ENCODE measurements around the gene SLC48A1.

The SLC48A1 gene

DNA sequence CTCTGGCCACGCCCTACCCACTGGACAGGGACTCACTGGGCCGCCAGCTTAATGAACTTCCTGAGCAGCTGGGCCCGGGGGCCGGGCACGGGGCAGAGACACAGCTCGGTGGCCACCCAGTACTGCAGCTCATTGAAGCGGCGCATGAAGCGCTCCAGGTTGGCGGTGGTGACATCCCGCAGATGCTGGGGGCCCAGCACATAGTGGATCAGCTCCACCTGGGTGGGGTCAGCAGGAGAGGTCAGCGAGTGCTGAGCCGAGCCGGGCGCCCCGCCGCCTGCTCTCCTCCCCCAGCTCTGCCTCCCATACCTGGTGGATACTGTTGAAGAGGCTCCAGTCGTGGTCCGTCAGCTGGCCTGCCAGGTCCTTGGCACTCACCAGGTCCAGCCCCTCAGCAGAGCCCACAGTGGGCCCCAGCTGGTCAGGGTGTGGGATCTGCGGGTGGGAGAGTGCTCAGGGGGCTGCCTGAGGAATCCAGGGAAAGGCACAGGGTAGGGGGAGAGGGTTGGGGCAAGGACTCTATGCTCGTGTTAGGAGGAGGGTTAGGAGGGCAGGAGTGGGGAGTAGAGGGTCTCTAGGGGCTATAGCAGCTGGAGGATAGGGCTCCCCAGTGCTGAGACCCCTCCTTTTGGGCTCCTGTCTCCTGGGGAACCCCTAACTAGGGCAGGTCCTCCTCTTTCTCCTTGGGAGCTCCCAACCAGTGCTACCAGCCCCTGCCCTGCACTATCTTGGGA, 32.3 kb upstream of the SLC48A1 start:
- Histone ChIP-seq H3K9me3 (no peaks in the 10 kb centered on the region), H3K36me3 (peaks cover 0 to 13% (median 0%) of the 10 kb centered on the region in 3 donors), H3K4me1 (peaks cover 12 to 43% (median 36%) of the 10 kb centered on the region in 4 donors), H3K27me3 (no peaks in the 10 kb centered on the region), H3K27ac (peak overlapping the region in 1 of 2 donors; percentile 11), H3K4me3 (no peak overlapping the region)
- no peak for DNase-seq
- intact Hi-C loops (cut with DNase I; ENCODE audit: low total_unique reads): loop anchor here (5.0 kb wide), 1 partner anchor 37 kb away; no protein-coding TSS in a partner anchor
- TF ChIP-seq, protein P1, sequence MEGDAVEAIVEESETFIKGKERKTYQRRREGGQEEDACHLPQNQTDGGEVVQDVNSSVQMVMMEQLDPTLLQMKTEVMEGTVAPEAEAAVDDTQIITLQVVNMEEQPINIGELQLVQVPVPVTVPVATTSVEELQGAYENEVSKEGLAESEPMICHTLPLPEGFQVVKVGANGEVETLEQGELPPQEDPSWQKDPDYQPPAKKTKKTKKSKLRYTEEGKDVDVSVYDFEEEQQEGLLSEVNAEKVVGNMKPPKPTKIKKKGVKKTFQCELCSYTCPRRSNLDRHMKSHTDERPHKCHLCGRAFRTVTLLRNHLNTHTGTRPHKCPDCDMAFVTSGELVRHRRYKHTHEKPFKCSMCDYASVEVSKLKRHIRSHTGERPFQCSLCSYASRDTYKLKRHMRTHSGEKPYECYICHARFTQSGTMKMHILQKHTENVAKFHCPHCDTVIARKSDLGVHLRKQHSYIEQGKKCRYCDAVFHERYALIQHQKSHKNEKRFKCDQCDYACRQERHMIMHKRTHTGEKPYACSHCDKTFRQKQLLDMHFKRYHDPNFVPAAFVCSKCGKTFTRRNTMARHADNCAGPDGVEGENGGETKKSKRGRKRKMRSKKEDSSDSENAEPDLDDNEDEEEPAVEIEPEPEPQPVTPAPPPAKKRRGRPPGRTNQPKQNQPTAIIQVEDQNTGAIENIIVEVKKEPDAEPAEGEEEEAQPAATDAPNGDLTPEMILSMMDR (IDR thresholded peaks at IDR 0.05): no peak

DNA sequence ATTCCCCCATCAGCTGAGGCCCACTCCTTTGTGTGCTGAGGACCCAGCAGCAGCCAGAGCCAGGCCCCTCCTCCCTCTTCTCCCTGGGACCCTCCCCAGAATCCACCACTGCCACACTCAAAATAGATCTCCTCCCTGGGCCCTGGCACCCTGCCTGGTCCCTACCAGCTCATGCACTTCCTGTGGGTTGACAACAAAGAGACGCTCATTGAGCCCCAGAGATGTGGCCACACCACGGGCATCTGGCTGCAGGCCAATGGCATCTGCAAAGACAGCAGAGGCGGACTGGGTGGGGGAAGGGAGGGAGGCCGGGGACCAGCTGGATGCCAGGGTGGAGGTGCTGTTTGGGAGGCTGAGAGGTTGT, 31.7 kb upstream of the SLC48A1 start:
- Histone ChIP-seq H3K27me3 (no peaks in the 10 kb centered on the region), H3K4me3 (no peak overlapping the region), H3K27ac (peak overlapping the region in 1 of 2 donors; percentile 11), H3K36me3 (peaks cover 0 to 17% (median 0%) of the 10 kb centered on the region in 3 donors), H3K9me3 (no peaks in the 10 kb centered on the region), H3K4me1 (peaks cover 7 to 38% (median 31%) of the 10 kb centered on the region in 4 donors)
- intact Hi-C loops (cut with DNase I; ENCODE audit: low total_unique reads): loop anchor here (5.0 kb wide), 1 partner anchor 36 kb away; no protein-coding TSS in a partner anchor
- DNase-seq: peak; percentile 86 to 88
- TF ChIP-seq, protein P1 (IDR thresholded peaks at IDR 0.05): no peak

DNA sequence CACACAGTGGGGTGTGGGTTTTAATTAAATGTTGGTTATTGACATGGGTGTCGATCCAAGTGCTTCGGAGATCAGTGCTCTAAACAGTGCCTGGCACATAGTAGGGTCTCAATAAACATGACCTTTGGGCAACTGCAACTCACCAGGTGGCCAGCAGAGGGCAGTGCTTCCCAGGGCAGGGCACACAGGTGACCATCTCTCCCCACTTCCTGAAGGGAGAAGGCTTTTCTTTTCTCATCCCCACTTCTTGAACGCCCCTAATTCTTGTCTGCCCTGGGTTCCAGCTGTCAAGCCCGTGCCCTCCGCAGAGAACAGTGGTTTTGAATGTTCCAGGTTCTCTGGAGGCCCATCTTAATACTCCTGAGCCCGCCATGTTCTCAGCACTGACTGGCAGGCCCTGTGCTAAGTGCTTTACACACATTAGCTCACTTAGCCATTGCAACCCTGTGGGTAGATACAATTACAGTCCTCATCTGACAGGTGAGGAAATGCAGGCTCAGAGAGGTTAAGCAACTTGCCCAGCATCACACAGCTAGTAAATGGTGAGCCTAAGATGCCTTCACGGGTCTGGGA, 30.7 kb upstream of the SLC48A1 start:
- Histone ChIP-seq H3K27ac (no peak overlapping the region), H3K4me1 (peaks cover 7 to 27% (median 22%) of the 10 kb centered on the region in 4 donors), H3K4me3 (no peak overlapping the region), H3K9me3 (no peaks in the 10 kb centered on the region), H3K27me3 (no peaks in the 10 kb centered on the region), H3K36me3 (peaks cover 0 to 27% (median 3%) of the 10 kb centered on the region in 3 donors)
- intact Hi-C loops (cut with DNase I; ENCODE audit: low total_unique reads): loop anchor here (5.0 kb wide), 1 partner anchor 35 kb away; no protein-coding TSS in a partner anchor
- TF ChIP-seq, protein P1 (IDR thresholded peaks at IDR 0.05): peak; percentile 96 to 98
- DNase-seq: peak in 1 of 2 donors; percentile 47

DNA sequence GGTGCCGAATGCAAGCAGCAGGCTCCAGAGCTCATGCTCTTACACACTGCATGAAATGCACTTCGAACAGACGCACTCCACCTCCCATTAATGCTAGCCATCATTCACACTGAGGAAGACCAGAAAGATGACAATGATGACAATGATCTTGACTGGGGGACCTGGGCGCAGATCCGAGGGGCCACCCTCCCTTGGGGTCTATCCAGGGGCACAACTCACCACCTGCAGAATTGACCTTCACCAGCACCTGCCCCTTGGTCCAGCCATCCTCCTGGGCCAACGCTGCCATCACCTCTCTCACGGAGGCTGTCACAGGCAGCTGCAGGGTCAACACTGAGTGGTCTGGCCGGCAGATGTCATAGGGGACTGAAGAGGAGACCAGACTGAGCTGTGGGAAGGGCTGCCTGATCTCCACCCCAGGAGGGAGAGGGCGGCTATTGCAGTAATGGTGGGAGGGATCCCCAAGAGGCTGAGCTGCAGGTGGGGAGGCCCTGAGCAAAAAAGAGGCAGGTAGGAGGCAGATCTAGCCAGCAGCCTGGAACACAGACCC, 29.7 kb upstream of the SLC48A1 start:
- Histone ChIP-seq H3K4me1 (peaks cover 0 to 17% (median 13%) of the 10 kb centered on the region in 4 donors), H3K27ac (no peak overlapping the region), H3K27me3 (no peaks in the 10 kb centered on the region), H3K36me3 (peaks cover 0 to 37% (median 10%) of the 10 kb centered on the region in 3 donors), H3K4me3 (no peak overlapping the region), H3K9me3 (no peaks in the 10 kb centered on the region)
- DNase-seq: no peak
- intact Hi-C loops (cut with DNase I; ENCODE audit: low total_unique reads): loop anchor here (5.0 kb wide), 1 partner anchor 34 kb away; no protein-coding TSS in a partner anchor
- TF ChIP-seq, protein P1 (IDR thresholded peaks at IDR 0.05): no peak

DNA sequence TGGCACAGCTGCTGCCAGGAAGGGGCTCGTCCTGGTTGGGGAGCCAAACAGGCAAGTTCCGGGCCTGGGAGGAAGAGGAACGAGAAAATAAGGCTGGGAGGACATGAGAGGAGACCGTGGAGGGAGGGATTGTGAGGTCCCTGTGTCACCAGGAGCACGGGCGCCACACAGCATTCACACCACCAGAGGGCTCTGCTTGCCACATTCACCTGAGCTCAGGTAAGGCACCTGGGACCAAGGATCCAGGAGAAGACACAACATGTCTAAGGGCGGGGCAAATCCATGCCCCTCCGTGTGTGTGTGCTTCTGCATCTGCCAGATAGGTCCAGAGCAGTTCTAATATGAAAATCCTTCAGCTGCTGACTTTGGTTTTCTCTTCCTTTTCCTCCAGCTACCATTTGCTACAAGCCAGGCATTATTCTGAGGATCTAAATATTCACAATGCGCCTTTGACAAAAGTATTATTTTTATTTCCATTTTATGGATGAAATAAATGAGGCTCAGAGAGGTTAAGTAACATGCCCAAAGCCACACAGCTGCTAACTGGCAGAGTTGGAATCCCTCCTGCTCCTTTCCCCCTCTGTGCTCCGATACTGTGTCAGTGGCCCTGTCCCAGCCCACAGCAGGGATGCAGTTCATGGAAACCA, 28.9 kb upstream of the SLC48A1 start:
- no peak for DNase-seq

More for the DNA sequence above, 28.9 kb upstream of the SLC48A1 start:
- intact Hi-C loops (cut with DNase I; ENCODE audit: low total_unique reads): loop anchor here (5.0 kb wide), 1 partner anchor 33 kb away; no protein-coding TSS in a partner anchor
- Histone ChIP-seq H3K27me3 (no peaks in the 10 kb centered on the region), H3K36me3 (peaks cover 0 to 43% (median 15%) of the 10 kb centered on the region in 3 donors), H3K9me3 (no peaks in the 10 kb centered on the region), H3K27ac (no peak overlapping the region), H3K4me1 (peaks cover 0 to 17% (median 12%) of the 10 kb centered on the region in 4 donors), H3K4me3 (no peak overlapping the region)
- TF ChIP-seq, protein P1 (IDR thresholded peaks at IDR 0.05): peak; percentile 19 to 29
